ENCODE measurements around the gene CNBP.
A peak's percentile ranks its signal among the peaks of the same experiment; 100 is the strongest.

CNBP gene

GRCh38 chr3:129130291-129130813 is 53.3 kb downstream of the CNBP start:
- DNase-seq = no peak

GRCh38 chr3:129128357-129129155 is 55.1 kb downstream of the CNBP start:
- no peak for DNase-seq

- DNase-seq = no peak
Measured at GRCh38 chr3:129126726-129127280, 56.9 kb downstream of the CNBP start.

GRCh38 chr3:129123314-129124060 is 60.2 kb downstream of the CNBP start:
- DNase-seq = no peak

- DNase-seq = no peak
Measured at GRCh38 chr3:129122412-129123011, 61.2 kb downstream of the CNBP start.

GRCh38 chr3:129121792-129122411 is 61.8 kb downstream of the CNBP start, which contains the start of gene RAB43:
Gene RAB43, minus strand, starts transcription at chr3:129121804. Its CDS starts 315 bp downstream, at chr3:129121489.
- DNase-seq = peak; percentile 90

GRCh38 chr3:129121016-129121791 is 62.5 kb downstream of the CNBP start:
- DNase-seq = no peak

GRCh38 chr3:129120254-129121004 is 63.3 kb downstream of the CNBP start:
- DNase-seq = peak; percentile 19

- no peak for DNase-seq
Measured at GRCh38 chr3:129119365-129120100, 64.2 kb downstream of the CNBP start.

- no peak for DNase-seq
Measured at GRCh38 chr3:129118745-129119144, 65.0 kb downstream of the CNBP start.
